B cell (primary cell): Measurements from ENCODE around the gene CCDC124.

Experiments used
- CTCF ChIP-seq: fragments of 200-600 bp; IDR thresholded peaks from one replicate; pipeline ENCODE4 v1.8.0; 2022; ENCODE audit warnings: antibody characterized with exemption, mild to moderate bottlenecking
- EZH2 ChIP-seq: IDR thresholded peaks from 2 replicates; pipeline ENCODE4 v1.6.1; 2012; ENCODE audit warnings: borderline replicate concordance, low read depth, mild to moderate bottlenecking, moderate library complexity, low read length; ENCODE audit not compliant: insufficient read depth, poor library complexity, severe bottlenecking

GRCh38 chr19:17981611-17982010, 48.8 kb downstream of the CCDC124 start:
- TF ChIP-seq CTCF (no peak), EZH2 (no peak)
